ENCODE measurements around the gene LCP2.

DNA sequence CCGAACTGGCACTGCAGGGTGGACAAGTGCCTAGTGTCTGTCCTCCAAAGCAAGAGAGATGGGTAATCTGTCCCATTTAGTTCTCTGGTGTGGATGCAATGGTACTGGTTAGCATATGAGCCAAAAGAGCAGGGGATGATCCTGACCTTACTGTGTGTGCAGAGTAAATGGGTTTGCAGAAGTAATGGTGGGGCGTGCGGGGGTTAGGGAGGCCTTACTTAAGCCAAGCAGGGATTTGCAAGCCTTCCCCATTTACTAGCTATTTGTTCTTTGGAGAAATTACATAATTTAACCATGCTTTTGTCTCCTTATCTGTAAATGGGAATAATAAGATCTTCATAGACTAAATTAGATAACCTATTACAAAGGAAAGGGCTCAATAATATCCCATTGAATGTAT lies 19.9 kb upstream of the LCP2 start:
- TF ChIP-seq CTCF (IDR thresholded peaks at IDR 0.05) (no peak), POLR2A (IDR thresholded peaks at IDR 0.05) (no peak), EP300 (IDR thresholded peaks at IDR 0.05) (no peak)

All from tibial nerve (tissue), 4 donors.